PC-3 (cell line): ENCODE results near the gene KYAT1.

Experiments
- CTCF ChIP-seq: fragments of 300-600 bp; sonication (generic); conservative IDR thresholded peaks from 2 replicates; pipeline ENCODE4 v1.5.1; 2017; ENCODE audit warnings: antibody characterized with exemption, low read depth, mild to moderate bottlenecking, low read length
- EZH2 ChIP-seq: fragments of 300-600 bp; sonication (generic); IDR thresholded peaks from one replicate; pipeline ENCODE4 v1.6.1; 2017; ENCODE audit warnings: antibody characterized with exemption, mild to moderate bottlenecking, low read length; ENCODE audit not compliant: unreplicated experiment
- EZH2phosphoT487 ChIP-seq: fragments of 300-600 bp; sonication (generic); IDR thresholded peaks from 2 replicates; pipeline ENCODE4 v1.6.1; 2018; ENCODE audit warnings: mild to moderate bottlenecking, antibody characterized with exemption, low read length, borderline replicate concordance

GRCh38 chr9:128898382-128898781 lies 16.6 kb upstream of the KYAT1 start:
- TF ChIP-seq CTCF (no peak), EZH2phosphoT487 (no peak), EZH2 (no peak)
